ENCODE results near the gene ZNF618. TPM values are rescaled to one million over a fixed set of nuclear protein-coding genes. Genes with fewer than 3 reads are reported as not detected.

Gene ZNF618
- total RNA-seq, 1 donor from 2014 or later: 1.9 TPM

- peaks cover 15% of the 10 kb centered on the region for H3K9me3 ChIP-seq (replicated peaks)
- intact Hi-C loops (cut with micrococcal nuclease): no loop called here
- no peaks in the 10 kb centered on the region for H3K36me3 ChIP-seq
- DNase-seq: no peak
- TF ChIP-seq, protein P1, sequence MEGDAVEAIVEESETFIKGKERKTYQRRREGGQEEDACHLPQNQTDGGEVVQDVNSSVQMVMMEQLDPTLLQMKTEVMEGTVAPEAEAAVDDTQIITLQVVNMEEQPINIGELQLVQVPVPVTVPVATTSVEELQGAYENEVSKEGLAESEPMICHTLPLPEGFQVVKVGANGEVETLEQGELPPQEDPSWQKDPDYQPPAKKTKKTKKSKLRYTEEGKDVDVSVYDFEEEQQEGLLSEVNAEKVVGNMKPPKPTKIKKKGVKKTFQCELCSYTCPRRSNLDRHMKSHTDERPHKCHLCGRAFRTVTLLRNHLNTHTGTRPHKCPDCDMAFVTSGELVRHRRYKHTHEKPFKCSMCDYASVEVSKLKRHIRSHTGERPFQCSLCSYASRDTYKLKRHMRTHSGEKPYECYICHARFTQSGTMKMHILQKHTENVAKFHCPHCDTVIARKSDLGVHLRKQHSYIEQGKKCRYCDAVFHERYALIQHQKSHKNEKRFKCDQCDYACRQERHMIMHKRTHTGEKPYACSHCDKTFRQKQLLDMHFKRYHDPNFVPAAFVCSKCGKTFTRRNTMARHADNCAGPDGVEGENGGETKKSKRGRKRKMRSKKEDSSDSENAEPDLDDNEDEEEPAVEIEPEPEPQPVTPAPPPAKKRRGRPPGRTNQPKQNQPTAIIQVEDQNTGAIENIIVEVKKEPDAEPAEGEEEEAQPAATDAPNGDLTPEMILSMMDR (IDR thresholded peaks at IDR 0.05; ENCODE audit: borderline replicate concordance): no peak
- H3K4me1 ChIP-seq: no peaks in the 10 kb centered on the region
- no peak overlapping the region for H3K27ac ChIP-seq (replicated peaks)
- no peak overlapping the region for H3K4me3 ChIP-seq
- no peaks in the 10 kb centered on the region for H3K27me3 ChIP-seq (ENCODE audit: low read depth)
Observed at GRCh38 chr9:113894166-113894565, 18.1 kb downstream of the ZNF618 start.

- Histone ChIP-seq H3K4me1 (no peaks in the 10 kb centered on the region), H3K9me3 (replicated peaks) (peaks cover 6% of the 10 kb centered on the region), H3K4me3 (no peak overlapping the region), H3K27ac (replicated peaks) (no peak overlapping the region), H3K27me3 (ENCODE audit: low read depth) (no peaks in the 10 kb centered on the region), H3K36me3 (no peaks in the 10 kb centered on the region)
- DNase-seq: no peak
- intact Hi-C loops (cut with micrococcal nuclease): no loop called here
- TF ChIP-seq, protein P1 (IDR thresholded peaks at IDR 0.05; ENCODE audit: borderline replicate concordance): no peak
Observed at GRCh38 chr9:113895526-113895925, 19.4 kb downstream of the ZNF618 start.

DNA sequence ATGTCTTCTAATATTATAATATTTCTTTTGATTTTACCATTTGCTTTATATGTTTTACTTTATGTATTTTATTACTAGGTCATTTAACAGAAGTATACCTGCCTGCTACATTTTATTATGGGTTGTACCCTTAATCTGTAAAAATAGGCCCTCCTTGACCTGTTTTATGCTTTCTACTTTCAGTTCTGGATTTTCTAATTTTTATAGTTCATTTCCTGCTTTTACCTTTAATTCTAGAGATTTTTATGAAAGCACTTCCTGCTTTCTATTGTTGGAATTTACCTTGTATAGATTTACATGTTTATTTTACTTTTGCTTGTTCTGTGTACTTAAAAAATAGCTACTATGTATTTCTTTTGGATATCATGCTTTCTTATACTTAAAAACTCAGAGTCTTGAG, 20.6 kb downstream of the ZNF618 start:
- intact Hi-C loops (cut with micrococcal nuclease): no loop called here
- no peaks in the 10 kb centered on the region for H3K27me3 ChIP-seq (ENCODE audit: low read depth)
- DNase-seq: no peak
- TF ChIP-seq, protein P1 (IDR thresholded peaks at IDR 0.05; ENCODE audit: borderline replicate concordance): no peak
- H3K4me1 ChIP-seq: no peaks in the 10 kb centered on the region
- no peak overlapping the region for H3K4me3 ChIP-seq
- H3K27ac ChIP-seq (replicated peaks): no peak overlapping the region
- no peaks in the 10 kb centered on the region for H3K9me3 ChIP-seq (replicated peaks)
- no peaks in the 10 kb centered on the region for H3K36me3 ChIP-seq

GRCh38 chr9:113898151-113898550, 22.0 kb downstream of the ZNF618 start:
- peaks cover 6% of the 10 kb centered on the region for H3K9me3 ChIP-seq (replicated peaks)
- no peaks in the 10 kb centered on the region for H3K4me1 ChIP-seq
- H3K4me3 ChIP-seq: no peak overlapping the region
- no peaks in the 10 kb centered on the region for H3K36me3 ChIP-seq
- H3K27me3 ChIP-seq (ENCODE audit: low read depth): no peaks in the 10 kb centered on the region
- H3K27ac ChIP-seq (replicated peaks): no peak overlapping the region
- no peak for DNase-seq
- TF ChIP-seq, protein P1 (IDR thresholded peaks at IDR 0.05; ENCODE audit: borderline replicate concordance): no peak
- intact Hi-C loops (cut with micrococcal nuclease): no loop called here

DNA sequence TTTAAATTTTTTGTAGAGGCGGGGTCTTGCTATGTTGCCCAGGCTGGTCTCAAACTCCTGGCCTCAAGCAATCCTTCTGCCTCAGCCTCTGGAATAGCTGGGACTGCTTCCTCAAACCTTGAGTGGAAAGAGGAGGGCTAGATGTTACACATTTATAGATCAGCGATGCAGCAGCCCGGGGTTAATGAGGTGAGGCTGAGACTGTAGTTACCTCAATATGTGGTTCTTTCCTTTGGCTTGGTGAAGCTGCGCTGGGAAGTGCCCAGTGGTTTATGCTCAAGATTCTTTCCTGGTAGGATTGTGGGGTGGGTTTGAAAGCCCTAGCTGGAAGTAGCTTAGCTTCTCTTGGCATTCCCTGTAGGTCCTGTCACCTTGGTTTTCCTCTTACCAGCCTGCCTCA, 22.5 kb downstream of the ZNF618 start:
- Histone ChIP-seq H3K4me3 (no peak overlapping the region), H3K27me3 (ENCODE audit: low read depth) (no peaks in the 10 kb centered on the region), H3K36me3 (no peaks in the 10 kb centered on the region), H3K27ac (replicated peaks) (no peak overlapping the region), H3K4me1 (no peaks in the 10 kb centered on the region), H3K9me3 (replicated peaks) (peaks cover 10% of the 10 kb centered on the region)
- TF ChIP-seq, protein P1 (IDR thresholded peaks at IDR 0.05; ENCODE audit: borderline replicate concordance): no peak
- no peak for DNase-seq
- intact Hi-C loops (cut with micrococcal nuclease): no loop called here

- no peaks in the 10 kb centered on the region for H3K36me3 ChIP-seq
- H3K4me1 ChIP-seq: no peaks in the 10 kb centered on the region
- H3K27ac ChIP-seq (replicated peaks): no peak overlapping the region
- H3K4me3 ChIP-seq: no peak overlapping the region
- TF ChIP-seq, protein P1 (IDR thresholded peaks at IDR 0.05; ENCODE audit: borderline replicate concordance): no peak
- H3K9me3 ChIP-seq (replicated peaks): peaks cover 16% of the 10 kb centered on the region
- intact Hi-C loops (cut with micrococcal nuclease): no loop called here
- H3K27me3 ChIP-seq (ENCODE audit: low read depth): no peaks in the 10 kb centered on the region
- no peak for DNase-seq
Observed at GRCh38 chr9:113899205-113899604, 23.1 kb downstream of the ZNF618 start.
